HepG2 (cell line): ENCODE measurements around the gene ITPK1. TPM values are rescaled to one million over a fixed set of nuclear protein-coding genes. Genes with fewer than 3 reads are reported as not detected.
A peak's percentile ranks its signal among the peaks of the same experiment; 100 is the strongest.

Experiments
- CBX1 ChIP-seq: IDR thresholded peaks from one replicate; pipeline ENCODE4 v1.6.1; 2016; ENCODE audit warnings: antibody characterized with exemption, low read depth
- HNF1B ChIP-seq: sonication (generic); formaldehyde crosslinking; IDR thresholded peaks from 2 replicates; pipeline ENCODE4 v1.5.1; 2020; ENCODE audit warnings: mild to moderate bottlenecking, moderate library complexity, missing genetic modification reagents
- ONECUT2 ChIP-seq: sonication (generic); formaldehyde crosslinking; IDR thresholded peaks from 2 replicates; pipeline ENCODE4 v1.4.0; 2020; ENCODE audit warnings: missing genetic modification reagents
- ZFP90 ChIP-seq: sonication (generic); formaldehyde crosslinking; IDR thresholded peaks from 2 replicates; pipeline ENCODE4 v1.8.0; 2022; ENCODE audit warnings: missing genetic modification reagents, mild to moderate bottlenecking, inconsistent platforms, borderline replicate concordance
- ZNF12 ChIP-seq: sonication (generic); formaldehyde crosslinking; IDR thresholded peaks from 2 replicates; pipeline ENCODE4 v1.5.0; 2020; ENCODE audit warnings: missing genetic modification reagents
- ZNF362 ChIP-seq: sonication (generic); formaldehyde crosslinking; IDR thresholded peaks from 2 replicates; pipeline ENCODE4 v1.4.0; 2020; ENCODE audit warnings: missing genetic modification reagents, mild to moderate bottlenecking, borderline replicate concordance
- polyA plus RNA-seq, 8 experiments: library from polyadenylated mRNA; depleted of rRNA in 3 of 8; stranded (reverse) in 7 of 8; unstranded in 1 of 8; fragments of >200 nt; fragmentation: Illumina TruSeq in 4 of 8; extraction: Trizol in 4 of 8; gene quantifications; 2 replicates each; pipeline versions ENCODE4 v1.2.1 to v1.2.3, GENCODE V29; 2011 to 2016; ENCODE audit warnings: low read depth in 4 of 8, missing spikeins in 1 of 8, mixed read lengths in 1 of 8; ENCODE audit not compliant: insufficient read depth in 1 of 8
- total RNA-seq, 5 experiments: library from RNA; depleted of rRNA; stranded (reverse); fragments of >200 nt; fragmentation: Illumina TruSeq; extraction: Trizol; gene quantifications; 2 replicates each; pipeline ENCODE4 v1.2.3, GENCODE V29; 2016; ENCODE audit warnings: low read depth in 1 of 5
- TF ChIP-seq, protein P1 (sequence below): sonication (generic); formaldehyde crosslinking; conservative IDR thresholded peaks from 2 replicates; pipeline ENCODE4 v1.4.0; 2020; ENCODE audit warnings: mild to moderate bottlenecking, missing genetic modification reagents, moderate library complexity

ITPK1 gene
- total and polyA plus RNA-seq, 2 of the 13 experiments (the other 11 are each of a cell fraction or from before 2014, with no cell fraction given) = 20.5 to 47.5 TPM

- TF ChIP-seq ZNF12 (CRISPR knock-in tag) (no peak), HNF1B (CRISPR knock-in tag) (no peak), ONECUT2 (CRISPR knock-in tag) (peak; percentile 86), CBX1 (no peak), ZFP90 (peak; percentile 58; the same call in 1 of the 2 replicates), ZNF362 (peak; percentile 92)
- TF ChIP-seq, protein P1, sequence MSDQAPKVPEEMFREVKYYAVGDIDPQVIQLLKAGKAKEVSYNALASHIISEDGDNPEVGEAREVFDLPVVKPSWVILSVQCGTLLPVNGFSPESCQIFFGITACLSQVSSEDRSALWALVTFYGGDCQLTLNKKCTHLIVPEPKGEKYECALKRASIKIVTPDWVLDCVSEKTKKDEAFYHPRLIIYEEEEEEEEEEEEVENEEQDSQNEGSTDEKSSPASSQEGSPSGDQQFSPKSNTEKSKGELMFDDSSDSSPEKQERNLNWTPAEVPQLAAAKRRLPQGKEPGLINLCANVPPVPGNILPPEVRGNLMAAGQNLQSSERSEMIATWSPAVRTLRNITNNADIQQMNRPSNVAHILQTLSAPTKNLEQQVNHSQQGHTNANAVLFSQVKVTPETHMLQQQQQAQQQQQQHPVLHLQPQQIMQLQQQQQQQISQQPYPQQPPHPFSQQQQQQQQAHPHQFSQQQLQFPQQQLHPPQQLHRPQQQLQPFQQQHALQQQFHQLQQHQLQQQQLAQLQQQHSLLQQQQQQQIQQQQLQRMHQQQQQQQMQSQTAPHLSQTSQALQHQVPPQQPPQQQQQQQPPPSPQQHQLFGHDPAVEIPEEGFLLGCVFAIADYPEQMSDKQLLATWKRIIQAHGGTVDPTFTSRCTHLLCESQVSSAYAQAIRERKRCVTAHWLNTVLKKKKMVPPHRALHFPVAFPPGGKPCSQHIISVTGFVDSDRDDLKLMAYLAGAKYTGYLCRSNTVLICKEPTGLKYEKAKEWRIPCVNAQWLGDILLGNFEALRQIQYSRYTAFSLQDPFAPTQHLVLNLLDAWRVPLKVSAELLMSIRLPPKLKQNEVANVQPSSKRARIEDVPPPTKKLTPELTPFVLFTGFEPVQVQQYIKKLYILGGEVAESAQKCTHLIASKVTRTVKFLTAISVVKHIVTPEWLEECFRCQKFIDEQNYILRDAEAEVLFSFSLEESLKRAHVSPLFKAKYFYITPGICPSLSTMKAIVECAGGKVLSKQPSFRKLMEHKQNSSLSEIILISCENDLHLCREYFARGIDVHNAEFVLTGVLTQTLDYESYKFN (CRISPR knock-in tag) = 0 out of 2 replicates have a peak, but pooled peaks have one; percentile 26
- TF ChIP-seq, all 625 proteins: peak for 12
Observed at GRCh38 chr14:93106541-93107156, 9.1 kb downstream of the ITPK1 start (continued).
